Naive thymus-derived CD4-positive, alpha-beta T cell (primary cell): ENCODE results near the gene PARD3B. TPM values are rescaled to one million over a fixed set of nuclear protein-coding genes. Genes with fewer than 3 reads are reported as not detected.

ENCODE experiments used
- ATAC-seq: fragments of 150-1000 bp; cut with Tn5 transposase; 2 replicates; pipeline ENCODE4 v1.10.0; 2021; ENCODE audit warnings: mild to moderate bottlenecking, moderate library complexity
- CTCF ChIA-PET: fragments of 350-600 bp; sonication (Branson Sonifier 250); formaldehyde crosslinking; loops from one replicate; lab custom pipeline; 2021; ENCODE audit warnings: antibody characterized with exemption; lab: Charles Lee
- POLR2A ChIA-PET: fragments of 350-600 bp; sonication (Branson Sonifier 250); formaldehyde crosslinking; loops from one replicate; lab custom pipeline; 2021; ENCODE audit warnings: antibody characterized with exemption, inconsistent platforms; lab: Charles Lee
- DNase-seq, 9 donors: peaks; one replicate each; pipeline versions ENCODE4 v3.0.0 to v3.0.0-alpha.2; 2020 to 2022; ENCODE audit warnings: mixed read lengths in 1 of 9
- H3K27ac ChIP-seq: one replicate; pipeline ENCODE4 v1.7.0; 2013; ENCODE audit warnings: mild to moderate bottlenecking, low read depth, low read length, moderate library complexity
- H3K27me3 ChIP-seq, 2 donors: one replicate each; pipeline ENCODE4 v1.7.0; 2013; ENCODE audit warnings: low read length in 2 of 2, mild to moderate bottlenecking in 2 of 2, moderate library complexity in 2 of 2; ENCODE audit not compliant: control insufficient read depth in 2 of 2, insufficient read depth in 2 of 2
- H3K36me3 ChIP-seq, 3 experiments: 1 replicate in 2 of 3; 2 replicates in 1 of 3; pipeline ENCODE4 v1.7.0; 2013; ENCODE audit warnings: low read length in 3 of 3, mild to moderate bottlenecking in 3 of 3, moderate library complexity in 1 of 3; ENCODE audit not compliant: insufficient read depth in 3 of 3, control insufficient read depth in 2 of 3
- H3K4me1 ChIP-seq, 2 donors: one replicate each; pipeline ENCODE4 v1.7.0; 2013; ENCODE audit warnings: low read length in 2 of 2, mild to moderate bottlenecking in 2 of 2, moderate library complexity in 1 of 2; ENCODE audit not compliant: control insufficient read depth in 2 of 2, insufficient read depth in 2 of 2
- H3K4me3 ChIP-seq: 2 replicates; pipeline ENCODE4 v1.7.0; 2013; ENCODE audit warnings: mild to moderate bottlenecking, low read length
- H3K9me3 ChIP-seq, 3 experiments: 1 replicate in 2 of 3; 2 replicates in 1 of 3; pipeline ENCODE4 v1.7.0; 2013; ENCODE audit warnings: low read length in 3 of 3; ENCODE audit not compliant: control insufficient read depth in 2 of 3
- H3K27ac Mint-ChIP-seq, 9 donors: one replicate each; pipeline ENCODE4 v1.8.0; 2020 to 2022; ENCODE audit warnings: mixed read lengths in 9 of 9, mild to moderate bottlenecking in 8 of 9, moderate library complexity in 5 of 9, inconsistent platforms in 2 of 9
- H3K27me3 Mint-ChIP-seq, 5 donors: one replicate each; pipeline ENCODE4 v1.8.0; 2021 to 2022; ENCODE audit warnings: mixed read lengths in 5 of 5, mild to moderate bottlenecking in 1 of 5
- H3K36me3 Mint-ChIP-seq, 5 donors: one replicate each; pipeline ENCODE4 v1.8.0; 2020 to 2022; ENCODE audit warnings: mixed read lengths in 5 of 5, mild to moderate bottlenecking in 3 of 5, inconsistent platforms in 1 of 5
- H3K4me1 Mint-ChIP-seq, 7 donors: one replicate each; pipeline ENCODE4 v1.8.0; 2020 to 2022; ENCODE audit warnings: mixed read lengths in 7 of 7, mild to moderate bottlenecking in 3 of 7, inconsistent platforms in 1 of 7
- H3K4me3 Mint-ChIP-seq, 10 donors: one replicate each; pipeline ENCODE4 v1.8.0; 2020 to 2022; ENCODE audit warnings: mild to moderate bottlenecking in 10 of 10, mixed read lengths in 10 of 10, moderate library complexity in 6 of 10, inconsistent platforms in 2 of 10
- H3K9me3 Mint-ChIP-seq, 11 donors: one replicate each; pipeline ENCODE4 v1.8.0; 2020 to 2022; ENCODE audit warnings: mixed read lengths in 11 of 11, mild to moderate bottlenecking in 4 of 11, inconsistent platforms in 1 of 11, moderate library complexity in 1 of 11
- intact Hi-C, 2 donors: fragments of 100-400 bp; cut with micrococcal nuclease; formaldehyde crosslinking; loops; one replicate each; pipeline ENCODE4 v1.15.1; 2023
- polyA plus RNA-seq, 2 donors: library from polyadenylated mRNA; unstranded; fragments of 300-500 nt; fragmentation: Illumina TruSeq; gene quantifications; one replicate each; pipeline ENCODE4 v1.2.3, GENCODE V29; 2021
- total RNA-seq, 6 experiments: library from RNA in 5 of 6; stranded (reverse) in 5 of 6; gene quantifications; 1 replicate in 5 of 6; 2 replicates in 1 of 6; pipeline ENCODE4 v1.2.3 and lab custom pipeline; 2021 to 2026

The PARD3B gene
- total and polyA plus RNA-seq, 7 experiments from 2014 or later: 0.22 to 4.0 (median 0.87) TPM

GRCh38 chr2:204796581-204796980 is 251.3 kb downstream of the PARD3B start:
- Histone ChIP-seq H3K9me3 (no peaks in the 10 kb centered on the region), H3K27me3 (no peaks in the 10 kb centered on the region), H3K36me3 (no peaks in the 10 kb centered on the region), H3K4me3 (no peak overlapping the region), H3K4me1 (no peaks in the 10 kb centered on the region), H3K27ac (no peak overlapping the region)
- intact Hi-C loops: no loop called here
- Mint-ChIP-seq H3K4me3 (no peak overlapping the region), H3K4me1 (peaks cover 0 to 4% (median 0%) of the 10 kb centered on the region in 7 donors), H3K27me3 (peaks cover 0 to 24% (median 0%) of the 10 kb centered on the region in 5 donors), H3K9me3 (peaks cover 0 to 6% (median 0%) of the 10 kb centered on the region in 11 donors), H3K36me3 (peaks cover 0 to 8% (median 0%) of the 10 kb centered on the region in 5 donors), H3K27ac (no peak overlapping the region)
- ATAC-seq (no peak), DNase-seq (no peak)
- POLR2A ChIA-PET: no interaction called here
- CTCF ChIA-PET: no interaction called here

GRCh38 chr2:204799791-204800190 is 254.5 kb downstream of the PARD3B start:
- Mint-ChIP-seq H3K4me1 (peaks cover 7 to 19% (median 13%) of the 10 kb centered on the region in 7 donors), H3K4me3 (no peak overlapping the region), H3K27me3 (peaks cover 0 to 16% (median 0%) of the 10 kb centered on the region in 5 donors), H3K9me3 (peaks cover 0 to 12% (median 0%) of the 10 kb centered on the region in 11 donors), H3K36me3 (peaks cover 0 to 26% (median 0%) of the 10 kb centered on the region in 5 donors), H3K27ac (no peak overlapping the region)
- intact Hi-C loops: no loop called here
- Histone ChIP-seq H3K4me1 (no peaks in the 10 kb centered on the region), H3K27me3 (no peaks in the 10 kb centered on the region), H3K9me3 (no peaks in the 10 kb centered on the region), H3K27ac (no peak overlapping the region), H3K4me3 (no peak overlapping the region), H3K36me3 (no peaks in the 10 kb centered on the region)
- CTCF ChIA-PET: no interaction called here
- ATAC-seq: no peak
- DNase-seq: no peak
- POLR2A ChIA-PET: no interaction called here

GRCh38 chr2:204808494-204808893 is 263.2 kb downstream of the PARD3B start:
- intact Hi-C loops: no loop called here
- Histone ChIP-seq H3K4me3 (no peak overlapping the region), H3K36me3 (no peaks in the 10 kb centered on the region), H3K27me3 (no peaks in the 10 kb centered on the region), H3K27ac (no peak overlapping the region), H3K9me3 (no peaks in the 10 kb centered on the region), H3K4me1 (no peaks in the 10 kb centered on the region)
- POLR2A ChIA-PET: no interaction called here
- H3K27ac Mint-ChIP-seq: no peak overlapping the region
- no peak overlapping the region for H3K4me3 Mint-ChIP-seq
- H3K36me3 Mint-ChIP-seq: peaks cover 0 to 47% (median 4%) of the 10 kb centered on the region in 5 donors
- H3K4me1 Mint-ChIP-seq: peaks cover 2 to 18% (median 4%) of the 10 kb centered on the region in 7 donors
- H3K9me3 Mint-ChIP-seq: peaks cover 5 to 58% (median 18%) of the 10 kb centered on the region in 11 donors
- peaks cover 0 to 26% (median 0%) of the 10 kb centered on the region in 5 donors for H3K27me3 Mint-ChIP-seq
- ATAC-seq (no peak), DNase-seq (no peak)
- CTCF ChIA-PET: interaction anchor here (0.6 kb wide), 1 partner anchor 1064 kb away, joined by 3 read pairs; no protein-coding TSS in a partner anchor

- Histone ChIP-seq H3K27me3 (no peaks in the 10 kb centered on the region), H3K36me3 (no peaks in the 10 kb centered on the region), H3K4me1 (no peaks in the 10 kb centered on the region), H3K9me3 (no peaks in the 10 kb centered on the region), H3K27ac (no peak overlapping the region), H3K4me3 (no peak overlapping the region)
- ChIA-PET POLR2A (interaction anchor here (0.5 kb wide), 1 partner anchor 582 kb away, joined by 3 read pairs; no protein-coding TSS in a partner anchor), CTCF (no interaction called here)
- H3K27me3 Mint-ChIP-seq: peaks cover 0 to 16% (median under 1%) of the 10 kb centered on the region in 5 donors
- ATAC-seq: no peak
- no peak overlapping the region for H3K27ac Mint-ChIP-seq
- no peak overlapping the region for H3K4me3 Mint-ChIP-seq
- H3K4me1 Mint-ChIP-seq: peaks cover 0 to 9% (median 0%) of the 10 kb centered on the region in 7 donors
- intact Hi-C loops: no loop called here
- no peak for DNase-seq
- H3K36me3 Mint-ChIP-seq: peaks cover 0 to 4% (median 2%) of the 10 kb centered on the region in 5 donors
- H3K9me3 Mint-ChIP-seq: peaks cover 0 to 13% (median 9%) of the 10 kb centered on the region in 11 donors
These were observed 279.6 kb downstream of the PARD3B start for GRCh38 chr2:204824751-204825453.

- POLR2A ChIA-PET: no interaction called here
- Histone ChIP-seq H3K4me3 (no peak overlapping the region), H3K9me3 (no peaks in the 10 kb centered on the region), H3K27me3 (no peaks in the 10 kb centered on the region), H3K36me3 (no peaks in the 10 kb centered on the region), H3K27ac (no peak overlapping the region), H3K4me1 (no peaks in the 10 kb centered on the region)
- CTCF ChIA-PET: no interaction called here
- Mint-ChIP-seq H3K4me3 (no peak overlapping the region), H3K36me3 (peaks cover 0 to 4% (median 2%) of the 10 kb centered on the region in 5 donors), H3K27me3 (peaks cover 0 to 21% (median 2%) of the 10 kb centered on the region in 5 donors), H3K27ac (no peak overlapping the region), H3K9me3 (peaks cover 0 to 16% (median 9%) of the 10 kb centered on the region in 11 donors), H3K4me1 (peaks cover 0 to 10% (median 0%) of the 10 kb centered on the region in 7 donors)
- intact Hi-C loops: no loop called here
- DNase-seq (no peak), ATAC-seq (no peak)
These were observed 280.4 kb downstream of the PARD3B start for GRCh38 chr2:204825681-204826080.

GRCh38 chr2:204827701-204828590 is 282.7 kb downstream of the PARD3B start:
- POLR2A ChIA-PET: no interaction called here
- DNase-seq (no peak), ATAC-seq (no peak)
- no peaks in the 10 kb centered on the region for H3K9me3 ChIP-seq
- CTCF ChIA-PET: no interaction called here
- no peak overlapping the region for H3K4me3 Mint-ChIP-seq
- H3K27me3 Mint-ChIP-seq: peaks cover 0 to 26% (median 2%) of the 10 kb centered on the region in 5 donors
- H3K27me3 ChIP-seq: no peaks in the 10 kb centered on the region
- no peak overlapping the region for H3K27ac Mint-ChIP-seq
- no peak overlapping the region for H3K27ac ChIP-seq
- H3K36me3 ChIP-seq: no peaks in the 10 kb centered on the region
- no peaks in the 10 kb centered on the region for H3K4me1 ChIP-seq
- H3K4me1 Mint-ChIP-seq: peaks cover 0 to 10% (median 0%) of the 10 kb centered on the region in 7 donors
- intact Hi-C loops: no loop called here
- no peaks in the 10 kb centered on the region for H3K36me3 Mint-ChIP-seq
- peaks cover 0 to 11% (median 4%) of the 10 kb centered on the region in 11 donors for H3K9me3 Mint-ChIP-seq
- H3K4me3 ChIP-seq: no peak overlapping the region
